ENCODE results near the gene PFKFB4. TPM values are rescaled to one million over a fixed set of nuclear protein-coding genes. Genes with fewer than 3 reads are reported as not detected.

Gene PFKFB4
- total RNA-seq, 1 experiment from 2014 or later = 20.3 TPM

DNA sequence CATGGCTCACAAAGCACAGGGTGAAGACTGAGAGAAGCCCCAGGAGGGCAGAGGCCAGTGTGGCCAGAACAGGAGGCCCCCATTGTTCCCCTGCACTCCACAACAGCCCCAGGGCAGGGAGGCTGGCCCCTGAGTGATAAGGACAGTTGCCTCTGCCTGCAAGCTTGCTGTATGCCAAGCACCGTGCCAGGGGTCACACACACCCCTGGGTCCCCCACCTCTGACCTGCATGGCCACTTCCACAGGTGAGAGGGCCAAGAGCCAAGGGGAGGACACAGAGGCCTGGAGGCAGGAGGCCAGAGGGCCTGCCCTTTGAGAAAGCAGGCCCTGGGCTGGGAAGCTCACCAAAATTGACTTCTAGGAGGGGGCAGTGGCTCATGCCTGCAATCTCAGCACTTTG lies 86.3 kb downstream of the PFKFB4 start:
- no TSS peak for BruUV-seq (replicated peaks)
- ChIA-PET CTCF (no interaction called here), POLR2A (no interaction called here), RAD21 (ENCODE audit: low non-redundant PET in 1 of 2, low total read pairs in 2 of 2, uncharacterized antibody in 2 of 2, unreplicated experiment in 2 of 2) (interaction anchor here in 1 of 2 experiments (0.9 kb wide), 1 partner anchor 24 kb away, joined by 3 read pairs; the partner anchor contains the start of gene ATRIP)
- H3K9me2 ChIP-seq (ENCODE audit: insufficient read depth) = no peaks in the 10 kb centered on the region
- no peak overlapping the region for H3K4me2 ChIP-seq (ENCODE audit: low read length)
- peaks cover 0 to 7% of the 10 kb centered on the region in 2 experiments; a peak in 1 of 4 replicates for H3K36me3 ChIP-seq (ENCODE audit: control insufficient read depth in 1 of 2, insufficient read depth in 2 of 2, low read length in 2 of 2)
- H3K79me2 ChIP-seq (ENCODE audit: insufficient read depth, low read length) = peaks cover 57% of the 10 kb centered on the region
- H3K27me3 ChIP-seq (ENCODE audit: insufficient read depth, low read length) = no peaks in the 10 kb centered on the region
- TF ChIP-seq, protein P1, sequence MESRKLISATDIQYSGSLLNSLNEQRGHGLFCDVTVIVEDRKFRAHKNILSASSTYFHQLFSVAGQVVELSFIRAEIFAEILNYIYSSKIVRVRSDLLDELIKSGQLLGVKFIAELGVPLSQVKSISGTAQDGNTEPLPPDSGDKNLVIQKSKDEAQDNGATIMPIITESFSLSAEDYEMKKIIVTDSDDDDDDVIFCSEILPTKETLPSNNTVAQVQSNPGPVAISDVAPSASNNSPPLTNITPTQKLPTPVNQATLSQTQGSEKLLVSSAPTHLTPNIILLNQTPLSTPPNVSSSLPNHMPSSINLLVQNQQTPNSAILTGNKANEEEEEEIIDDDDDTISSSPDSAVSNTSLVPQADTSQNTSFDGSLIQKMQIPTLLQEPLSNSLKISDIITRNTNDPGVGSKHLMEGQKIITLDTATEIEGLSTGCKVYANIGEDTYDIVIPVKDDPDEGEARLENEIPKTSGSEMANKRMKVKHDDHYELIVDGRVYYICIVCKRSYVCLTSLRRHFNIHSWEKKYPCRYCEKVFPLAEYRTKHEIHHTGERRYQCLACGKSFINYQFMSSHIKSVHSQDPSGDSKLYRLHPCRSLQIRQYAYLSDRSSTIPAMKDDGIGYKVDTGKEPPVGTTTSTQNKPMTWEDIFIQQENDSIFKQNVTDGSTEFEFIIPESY (IDR thresholded peaks at IDR 0.05; ENCODE audit: extremely low read depth, insufficient replicate concordance, low read length) = no peak
- no peak for TF ChIP-seq RAD21 (IDR thresholded peaks at IDR 0.05; ENCODE audit: low read depth)
- TF ChIP-seq EZH2 (IDR thresholded peaks at IDR 0.05) = no peak
- TF ChIP-seq, protein P2, sequence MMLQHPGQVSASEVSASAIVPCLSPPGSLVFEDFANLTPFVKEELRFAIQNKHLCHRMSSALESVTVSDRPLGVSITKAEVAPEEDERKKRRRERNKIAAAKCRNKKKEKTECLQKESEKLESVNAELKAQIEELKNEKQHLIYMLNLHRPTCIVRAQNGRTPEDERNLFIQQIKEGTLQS (IDR thresholded peaks at IDR 0.05) = no peak
- TF ChIP-seq, protein P3, sequence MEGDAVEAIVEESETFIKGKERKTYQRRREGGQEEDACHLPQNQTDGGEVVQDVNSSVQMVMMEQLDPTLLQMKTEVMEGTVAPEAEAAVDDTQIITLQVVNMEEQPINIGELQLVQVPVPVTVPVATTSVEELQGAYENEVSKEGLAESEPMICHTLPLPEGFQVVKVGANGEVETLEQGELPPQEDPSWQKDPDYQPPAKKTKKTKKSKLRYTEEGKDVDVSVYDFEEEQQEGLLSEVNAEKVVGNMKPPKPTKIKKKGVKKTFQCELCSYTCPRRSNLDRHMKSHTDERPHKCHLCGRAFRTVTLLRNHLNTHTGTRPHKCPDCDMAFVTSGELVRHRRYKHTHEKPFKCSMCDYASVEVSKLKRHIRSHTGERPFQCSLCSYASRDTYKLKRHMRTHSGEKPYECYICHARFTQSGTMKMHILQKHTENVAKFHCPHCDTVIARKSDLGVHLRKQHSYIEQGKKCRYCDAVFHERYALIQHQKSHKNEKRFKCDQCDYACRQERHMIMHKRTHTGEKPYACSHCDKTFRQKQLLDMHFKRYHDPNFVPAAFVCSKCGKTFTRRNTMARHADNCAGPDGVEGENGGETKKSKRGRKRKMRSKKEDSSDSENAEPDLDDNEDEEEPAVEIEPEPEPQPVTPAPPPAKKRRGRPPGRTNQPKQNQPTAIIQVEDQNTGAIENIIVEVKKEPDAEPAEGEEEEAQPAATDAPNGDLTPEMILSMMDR (IDR thresholded peaks at IDR 0.05 in 2 of 3, conservative IDR thresholded peaks at IDR 0.05 in 1 of 3; ENCODE audit: borderline replicate concordance in 1 of 3, insufficient read depth in 1 of 3, low read depth in 2 of 3, low read length in 2 of 3) = no peak
- no peak for TF ChIP-seq JUND (IDR thresholded peaks at IDR 0.05)
- no peak for TF ChIP-seq FOSL1 (IDR thresholded peaks at IDR 0.05; ENCODE audit: low read depth)
- no peak for TF ChIP-seq CBX3 (IDR thresholded peaks at IDR 0.05; ENCODE audit: low read depth)
- TF ChIP-seq POLR2A (IDR thresholded peaks at IDR 0.05; ENCODE audit: borderline replicate concordance, extremely low read depth, insufficient read depth, insufficient read length) = no peak
- no peak for TF ChIP-seq EZH2phosphoT487 (IDR thresholded peaks at IDR 0.05; ENCODE audit: borderline replicate concordance)
- TF ChIP-seq, protein P4, sequence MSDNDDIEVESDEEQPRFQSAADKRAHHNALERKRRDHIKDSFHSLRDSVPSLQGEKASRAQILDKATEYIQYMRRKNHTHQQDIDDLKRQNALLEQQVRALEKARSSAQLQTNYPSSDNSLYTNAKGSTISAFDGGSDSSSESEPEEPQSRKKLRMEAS (IDR thresholded peaks at IDR 0.05) = no peak
- TF ChIP-seq POLR2AphosphoS5 (IDR thresholded peaks at IDR 0.05; ENCODE audit: low read depth, low read length) = no peak
- TF ChIP-seq SRF (IDR thresholded peaks at IDR 0.05; ENCODE audit: low read depth) = no peak
- DNase-seq (ENCODE audit: low read depth, low spot score) (no peak), ATAC-seq (no peak)
- no peak overlapping the region for H3K4me3 ChIP-seq (replicated peaks in 1 of 2; ENCODE audit: low read depth in 1 of 2, low read length in 2 of 2)
- H3K9ac ChIP-seq (ENCODE audit: low read length) = no peak overlapping the region
- no peaks in the 10 kb centered on the region for H4K20me1 ChIP-seq (ENCODE audit: insufficient read depth)
- H2AFZ ChIP-seq (ENCODE audit: low read depth, low read length, poor library complexity, severe bottlenecking) = no peak overlapping the region
- intact Hi-C loops (cut with micrococcal nuclease) = no loop called here
- H3K4me1 ChIP-seq (ENCODE audit: control insufficient read depth in 1 of 2, insufficient read depth in 2 of 2, low read length in 2 of 2) = peaks cover 33 to 57% of the 10 kb centered on the region in 2 experiments
- no peak overlapping the region; the same call in 1 of the 2 replicates for H3K27ac ChIP-seq (ENCODE audit: low read depth, low read length)
- no peaks in the 10 kb centered on the region for H3K9me3 ChIP-seq (ENCODE audit: control insufficient read depth in 1 of 2, insufficient read depth in 1 of 2, low read depth in 1 of 2, low read length in 2 of 2)
